HG03460 (cell line): Measurements from ENCODE around the gene CBL.

Source experiments
- ATAC-seq: cut with Tn5 transposase; IDR thresholded peaks from one replicate; pipeline ENCODE4 v1.9.1; 2021; ENCODE audit not compliant: unreplicated experiment

Gene CBL

GRCh38 chr11:119306373-119306890, 100.3 kb downstream of the CBL start:
- ATAC-seq, result no peak

- ATAC-seq, result no peak
Observed at GRCh38 chr11:119307219-119307618, 101.1 kb downstream of the CBL start.

- no peak for ATAC-seq
Observed at GRCh38 chr11:119307974-119308373, 101.8 kb downstream of the CBL start.

GRCh38 chr11:119309411-119309810, 103.3 kb downstream of the CBL start:
- no peak for ATAC-seq

GRCh38 chr11:119309953-119310681, 104.0 kb downstream of the CBL start:
- ATAC-seq, result no peak

GRCh38 chr11:119310682-119311052, 104.5 kb downstream of the CBL start:
- ATAC-seq, result no peak

- ATAC-seq, result no peak
Observed at GRCh38 chr11:119314726-119315125, 108.6 kb downstream of the CBL start.

GRCh38 chr11:119315131-119316015, 109.2 kb downstream of the CBL start:
- ATAC-seq, result no peak

- no peak for ATAC-seq
Observed at GRCh38 chr11:119316016-119316728, 110.0 kb downstream of the CBL start.

- no peak for ATAC-seq
Observed at GRCh38 chr11:119316729-119317591, 110.8 kb downstream of the CBL start, which contains the start of gene MCAM. Gene MCAM, minus strand, starts transcription at chr11:119317130. Its CDS starts 29 bp downstream, at chr11:119317101.

- ATAC-seq, result no peak
Observed at GRCh38 chr11:119317592-119318239, 111.6 kb downstream of the CBL start.

- no peak for ATAC-seq
Observed at GRCh38 chr11:119318240-119319135, 112.3 kb downstream of the CBL start.

GRCh38 chr11:119319136-119319699, 113.1 kb downstream of the CBL start:
- ATAC-seq, result no peak

- no peak for ATAC-seq
Observed at GRCh38 chr11:119319700-119320239, 113.6 kb downstream of the CBL start.

GRCh38 chr11:119320240-119320775, 114.2 kb downstream of the CBL start:
- no peak for ATAC-seq

GRCh38 chr11:119320776-119321524, 114.8 kb downstream of the CBL start:
- ATAC-seq, result peak; percentile 50

GRCh38 chr11:119322360-119322739, 116.2 kb downstream of the CBL start:
- ATAC-seq, result no peak
